HG03064 (cell line): ENCODE measurements around the gene ZNF846.
"Not testable (repeated sequence)": the region's sequence is repeated elsewhere in the genome, so short reads cannot be mapped to it uniquely, and the experiment has no call there.

Experiments
- ATAC-seq: cut with Tn5 transposase; IDR thresholded peaks from one replicate; pipeline ENCODE4 v1.9.1; 2021; ENCODE audit warnings: low read depth; ENCODE audit not compliant: unreplicated experiment

The ZNF846 gene

GRCh38 chr19:9785367-9786331 is 17.1 kb upstream of the ZNF846 start:
- peak; percentile 70 for ATAC-seq

GRCh38 chr19:9784163-9784496 is 15.6 kb upstream of the ZNF846 start:
- not testable (repeated sequence) for ATAC-seq

GRCh38 chr19:9782338-9782737 is 13.8 kb upstream of the ZNF846 start:
- no peak for ATAC-seq

GRCh38 chr19:9757544-9758501 is 10.7 kb downstream of the ZNF846 start:
- no peak for ATAC-seq

- ATAC-seq = no peak
Measured at GRCh38 chr19:9752701-9753443, 15.7 kb downstream of the ZNF846 start.

GRCh38 chr19:9751446-9751845 is 17.1 kb downstream of the ZNF846 start:
- no peak for ATAC-seq

- ATAC-seq = no peak
Measured at GRCh38 chr19:9741476-9742171, 26.9 kb downstream of the ZNF846 start.

- ATAC-seq = no peak
Measured at GRCh38 chr19:9735986-9736385, 32.6 kb downstream of the ZNF846 start.

GRCh38 chr19:9730056-9730455 is 38.5 kb downstream of the ZNF846 start:
- ATAC-seq = not testable (repeated sequence)

- no peak for ATAC-seq
Measured at GRCh38 chr19:9729162-9729561, 39.4 kb downstream of the ZNF846 start.

GRCh38 chr19:9727644-9728043 is 40.9 kb downstream of the ZNF846 start:
- no peak for ATAC-seq

GRCh38 chr19:9725508-9726201 is 42.9 kb downstream of the ZNF846 start:
- ATAC-seq = not testable (repeated sequence)

- no peak for ATAC-seq
Measured at GRCh38 chr19:9724157-9724556, 44.4 kb downstream of the ZNF846 start.

GRCh38 chr19:9721861-9722260 is 46.7 kb downstream of the ZNF846 start:
- ATAC-seq = no peak

- ATAC-seq = no peak
Measured at GRCh38 chr19:9720541-9720940, 48.0 kb downstream of the ZNF846 start.

- no peak for ATAC-seq
Measured at GRCh38 chr19:9711815-9712214, 56.7 kb downstream of the ZNF846 start.

- no peak for ATAC-seq
Measured at GRCh38 chr19:9709305-9709704, 59.2 kb downstream of the ZNF846 start.

GRCh38 chr19:9705836-9706235 is 62.7 kb downstream of the ZNF846 start:
- ATAC-seq = no peak

GRCh38 chr19:9702186-9702585 is 66.4 kb downstream of the ZNF846 start:
- ATAC-seq = no peak
